Prostate gland (tissue), 1 donor: ENCODE measurements around the gene SLC8A2.

ENCODE experiments used
- POLR2A ChIP-seq: fragments of 450-650 bp; IDR thresholded peaks from one replicate; pipeline ENCODE4 v1.6.1; 2016; ENCODE audit warnings: antibody characterized with exemption, mild to moderate bottlenecking
- POLR2AphosphoS5 ChIP-seq: sonication (generic); formaldehyde crosslinking; IDR thresholded peaks from one replicate; pipeline ENCODE4 v1.6.1; 2017; ENCODE audit warnings: antibody characterized with exemption

DNA sequence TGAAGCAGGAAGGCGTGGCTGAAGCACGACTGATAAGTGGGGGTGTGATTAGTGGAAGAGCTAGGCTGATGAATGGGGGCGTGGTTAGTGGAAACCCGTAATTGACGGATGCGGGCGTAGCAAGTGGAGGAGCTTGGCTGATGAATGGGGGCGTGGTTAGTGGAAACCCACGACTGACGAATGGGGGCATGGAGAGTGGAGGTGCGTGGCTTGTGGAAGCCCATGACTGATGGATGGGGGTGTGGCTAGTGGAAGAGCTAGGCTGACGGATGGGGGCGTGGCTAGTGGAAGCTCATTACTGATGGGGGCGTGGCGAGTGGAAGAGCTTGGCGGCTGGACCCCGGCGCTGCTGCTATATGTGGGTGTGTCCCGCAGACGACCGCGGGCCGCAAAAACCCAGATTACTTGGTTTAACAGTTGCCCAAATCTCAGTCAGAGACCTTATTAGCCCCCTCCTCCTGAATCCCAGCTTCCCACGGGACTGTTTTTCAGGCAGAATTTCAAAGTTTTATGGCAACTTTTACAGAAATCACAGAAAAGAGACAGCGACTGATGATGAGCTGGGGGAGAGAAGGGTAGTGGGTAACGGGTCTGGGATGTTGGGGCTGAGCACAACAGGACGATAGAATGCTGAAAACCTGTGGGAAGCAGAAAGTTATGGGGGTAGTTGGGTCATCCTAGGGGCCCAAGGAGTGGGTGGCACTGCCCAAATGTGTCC lies 43.4 kb downstream of the SLC8A2 start:
- TF ChIP-seq POLR2A: no peak
- TF ChIP-seq POLR2AphosphoS5: no peak
